HEK293 (cell line): Measurements from ENCODE around the gene NOL3.

ENCODE experiments used
- CTCF ChIA-PET: fragments of 350-600 bp; formaldehyde crosslinking; extraction: SDS; loops from one replicate; lab custom pipeline; 2021; ENCODE audit warnings: antibody characterized with exemption; lab: Yijun Ruan, JAX
- POLR2A ChIA-PET: fragments of 300-600 bp; formaldehyde crosslinking; extraction: SDS; loops from one replicate; lab custom pipeline; 2020; ENCODE audit warnings: antibody characterized with exemption, inconsistent platforms; lab: Yijun Ruan, JAX
- H3K27ac ChIP-seq: fragments of 200-500 bp; sonication (Bioruptor generic); 2 replicates; pipeline ENCODE4 v1.5.1; 2014; ENCODE audit warnings: low read depth, low read length, control low read depth, inconsistent platforms; ENCODE audit errors: extremely low read depth
- H3K36me3 ChIP-seq, 2 experiments: fragments of 200-500 bp in 1 of 2; sonication (Bioruptor generic) in 1 of 2; 1 replicate in 1 of 2; 2 replicates in 1 of 2; pipeline ENCODE4 v1.5.1; 2014 to 2017; ENCODE audit warnings: inconsistent platforms in 2 of 2, low read length in 2 of 2; ENCODE audit not compliant: control insufficient read depth in 2 of 2, insufficient read depth in 1 of 2
- H3K4me1 ChIP-seq: fragments of 200-500 bp; sonication (Bioruptor generic); 2 replicates; pipeline ENCODE4 v1.5.1; 2014; ENCODE audit warnings: mild to moderate bottlenecking, low read length, inconsistent platforms; ENCODE audit not compliant: control insufficient read depth, insufficient read depth
- H3K4me3 ChIP-seq: 2 replicates; pipeline ENCODE4 v1.5.1; 2011; ENCODE audit warnings: low read depth, mild to moderate bottlenecking, control low read depth, low read length, moderate library complexity
- H3K9me3 ChIP-seq: fragments of 200-500 bp; sonication (Bioruptor generic); 2 replicates; pipeline ENCODE4 v1.5.1; 2014; ENCODE audit warnings: low read depth, low read length, inconsistent platforms; ENCODE audit not compliant: control insufficient read depth, insufficient read depth
- ATF2 ChIP-seq: fragments of 450-650 bp; formaldehyde crosslinking; IDR thresholded peaks from 2 replicates; pipeline ENCODE4 v1.5.1; 2016; ENCODE audit warnings: missing biosample characterization, missing genetic modification characterization, low read depth
- MZF1 ChIP-seq: fragments of 450-650 bp; formaldehyde crosslinking; IDR thresholded peaks from 2 replicates; pipeline ENCODE4 v1.5.1; 2017; ENCODE audit warnings: missing biosample characterization, missing genetic modification characterization, borderline replicate concordance
- REST ChIP-seq: fragments of 450-650 bp; formaldehyde crosslinking; IDR thresholded peaks from 2 replicates; pipeline ENCODE4 v1.5.1; 2016; ENCODE audit warnings: missing biosample characterization, missing genetic modification characterization
- ZBTB20 ChIP-seq: fragments of 450-650 bp; formaldehyde crosslinking; IDR thresholded peaks from 2 replicates; pipeline ENCODE4 v1.5.1; 2016; ENCODE audit warnings: missing biosample characterization, missing genetic modification characterization
- ZIC2 ChIP-seq: fragments of 450-650 bp; formaldehyde crosslinking; IDR thresholded peaks from 2 replicates; pipeline ENCODE4 v1.5.1; 2016; ENCODE audit warnings: missing biosample characterization, missing genetic modification characterization
- ZNF155 ChIP-seq: fragments of 450-650 bp; formaldehyde crosslinking; IDR thresholded peaks from 2 replicates; pipeline ENCODE4 v1.5.1; 2016; ENCODE audit warnings: missing biosample characterization, missing genetic modification characterization
- ZNF202 ChIP-seq: fragments of 450-650 bp; formaldehyde crosslinking; IDR thresholded peaks from 2 replicates; pipeline ENCODE4 v1.5.1; 2016; ENCODE audit warnings: missing biosample characterization, missing genetic modification characterization, borderline replicate concordance
- ZNF223 ChIP-seq: fragments of 450-650 bp; formaldehyde crosslinking; IDR thresholded peaks from 2 replicates; pipeline ENCODE4 v1.5.1; 2016; ENCODE audit warnings: missing biosample characterization, missing genetic modification characterization
- ZNF518A ChIP-seq: fragments of 450-650 bp; formaldehyde crosslinking; conservative IDR thresholded peaks from 2 replicates; pipeline ENCODE4 v1.5.1; 2016; ENCODE audit warnings: low read depth, missing biosample characterization, missing genetic modification characterization
- ZNF530 ChIP-seq: fragments of 450-650 bp; formaldehyde crosslinking; IDR thresholded peaks from 2 replicates; pipeline ENCODE4 v1.5.1; 2016; ENCODE audit warnings: low read depth, missing biosample characterization, missing genetic modification characterization
- ZNF558 ChIP-seq: fragments of 450-650 bp; formaldehyde crosslinking; IDR thresholded peaks from 2 replicates; pipeline ENCODE4 v1.5.1; 2016; ENCODE audit warnings: missing biosample characterization, missing genetic modification characterization
- ZNF571 ChIP-seq: fragments of 450-650 bp; formaldehyde crosslinking; IDR thresholded peaks from 2 replicates; pipeline ENCODE4 v1.5.0; 2017; ENCODE audit warnings: missing biosample characterization, missing genetic modification characterization
- ZNF600 ChIP-seq: fragments of 450-650 bp; formaldehyde crosslinking; IDR thresholded peaks from 2 replicates; pipeline ENCODE4 v1.5.1; 2016; ENCODE audit warnings: missing biosample characterization, missing genetic modification characterization
- ZNF843 ChIP-seq: fragments of 450-650 bp; formaldehyde crosslinking; IDR thresholded peaks from 2 replicates; pipeline ENCODE4 v1.5.1; 2016; ENCODE audit warnings: missing biosample characterization, missing genetic modification characterization
- ZXDB ChIP-seq: fragments of 450-650 bp; formaldehyde crosslinking; IDR thresholded peaks from 2 replicates; pipeline ENCODE4 v1.5.1; 2016; ENCODE audit warnings: missing biosample characterization, missing genetic modification characterization
- TF ChIP-seq, protein P1 (sequence below): fragments of 450-650 bp; formaldehyde crosslinking; IDR thresholded peaks from 2 replicates; pipeline ENCODE4 v1.5.1; 2016; ENCODE audit warnings: missing biosample characterization, missing genetic modification characterization, borderline replicate concordance
- TF ChIP-seq, protein P2 (sequence below): fragments of 450-650 bp; formaldehyde crosslinking; IDR thresholded peaks from 2 replicates; pipeline ENCODE4 v1.5.1; 2016; ENCODE audit warnings: missing biosample characterization, missing genetic modification characterization

The NOL3 gene

DNA sequence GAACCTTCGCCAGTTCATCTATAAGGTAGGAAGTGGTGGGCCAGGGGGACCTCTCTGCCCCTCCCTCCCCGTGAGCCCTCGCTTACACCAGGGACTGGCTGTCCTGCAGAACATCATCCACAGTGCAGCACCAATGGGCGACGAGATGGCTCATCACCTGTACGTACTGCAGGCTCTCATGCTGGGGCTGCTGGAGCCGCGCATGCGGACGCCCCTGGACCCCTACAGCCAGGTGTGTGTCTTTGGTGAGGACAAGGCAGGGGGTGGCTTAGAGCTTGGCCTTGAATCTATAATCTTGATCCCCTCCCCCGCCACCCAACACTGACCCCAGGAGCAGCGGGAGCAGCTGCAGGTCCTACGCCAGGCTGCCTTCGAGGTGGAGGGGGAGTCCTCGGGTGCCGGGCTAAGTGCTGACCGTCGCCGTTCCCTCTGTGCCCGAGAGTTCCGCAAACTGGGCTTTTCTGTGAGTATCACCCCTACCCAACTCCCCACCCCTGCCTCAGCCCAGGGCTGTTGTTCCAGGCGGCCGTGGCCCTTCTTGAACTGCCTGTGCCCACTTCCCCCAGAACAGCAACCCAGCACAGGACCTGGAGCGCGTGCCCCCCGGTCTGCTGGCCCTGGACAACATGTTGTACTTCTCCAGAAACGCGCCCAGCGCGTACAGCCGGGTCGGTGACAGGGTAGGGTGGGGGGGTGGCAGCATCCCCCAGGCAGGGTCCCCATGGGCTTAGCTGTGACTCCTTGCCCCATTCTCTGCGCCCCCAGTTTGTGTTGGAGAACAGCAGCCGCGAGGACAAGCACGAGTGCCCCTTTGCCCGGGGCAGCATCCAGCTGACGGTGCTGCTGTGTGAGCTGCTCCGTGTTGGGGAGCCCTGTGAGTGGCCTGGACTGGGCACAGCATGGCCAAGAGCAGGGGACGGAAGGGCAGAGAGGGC is 31.3 kb downstream of the NOL3 start:
- peaks cover 0 to 72% of the 10 kb centered on the region in 2 experiments; a peak in 2 of 3 replicates for H3K36me3 ChIP-seq
- no peaks in the 10 kb centered on the region for H3K4me1 ChIP-seq
- TF ChIP-seq ZXDB (tag by site-specific recombination) (no peak), REST (tag by site-specific recombination) (no peak), ZNF843 (no peak), ZNF600 (tag by site-specific recombination) (no peak), ZNF223 (no peak), ZBTB20 (tag by site-specific recombination) (no peak), ZNF571 (no peak), ZNF518A (no peak), ZNF558 (tag by site-specific recombination) (no peak), ZNF202 (no peak), MZF1 (tag by site-specific recombination) (no peak), ZNF155 (tag by site-specific recombination) (no peak), ZNF530 (no peak), ATF2 (no peak), ZIC2 (no peak)
- TF ChIP-seq, protein P1, sequence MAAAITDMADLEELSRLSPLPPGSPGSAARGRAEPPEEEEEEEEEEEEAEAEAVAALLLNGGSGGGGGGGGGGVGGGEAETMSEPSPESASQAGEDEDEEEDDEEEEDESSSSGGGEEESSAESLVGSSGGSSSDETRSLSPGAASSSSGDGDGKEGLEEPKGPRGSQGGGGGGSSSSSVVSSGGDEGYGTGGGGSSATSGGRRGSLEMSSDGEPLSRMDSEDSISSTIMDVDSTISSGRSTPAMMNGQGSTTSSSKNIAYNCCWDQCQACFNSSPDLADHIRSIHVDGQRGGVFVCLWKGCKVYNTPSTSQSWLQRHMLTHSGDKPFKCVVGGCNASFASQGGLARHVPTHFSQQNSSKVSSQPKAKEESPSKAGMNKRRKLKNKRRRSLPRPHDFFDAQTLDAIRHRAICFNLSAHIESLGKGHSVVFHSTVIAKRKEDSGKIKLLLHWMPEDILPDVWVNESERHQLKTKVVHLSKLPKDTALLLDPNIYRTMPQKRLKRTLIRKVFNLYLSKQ (tag by site-specific recombination), result no peak
- TF ChIP-seq, protein P2, sequence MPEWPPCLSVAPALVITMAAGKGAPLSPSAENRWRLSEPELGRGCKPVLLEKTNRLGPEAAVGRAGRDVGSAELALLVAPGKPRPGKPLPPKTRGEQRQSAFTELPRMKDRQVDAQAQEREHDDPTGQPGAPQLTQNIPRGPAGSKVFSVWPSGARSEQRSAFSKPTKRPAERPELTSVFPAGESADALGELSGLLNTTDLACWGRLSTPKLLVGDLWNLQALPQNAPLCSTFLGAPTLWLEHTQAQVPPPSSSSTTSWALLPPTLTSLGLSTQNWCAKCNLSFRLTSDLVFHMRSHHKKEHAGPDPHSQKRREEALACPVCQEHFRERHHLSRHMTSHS (tag by site-specific recombination), result no peak
- no peaks in the 10 kb centered on the region for H3K9me3 ChIP-seq
- H3K4me3 ChIP-seq, result no peak overlapping the region
- no peak overlapping the region for H3K27ac ChIP-seq
- ChIA-PET CTCF (no interaction called here), POLR2A (interaction anchor here (1.2 to 1.5 kb wide), 2 partner anchors 9 to 23 kb away, joined by 5 to 6 read pairs; partner anchors contain the start of gene E2F4)
